Neural cell (in vitro differentiated cells): ENCODE measurements around the gene VWA7. TPM values are rescaled to one million over a fixed set of nuclear protein-coding genes. Genes with fewer than 3 reads are reported as not detected.

Experiments used
- H2AFZ ChIP-seq: fragments of 200-600, 300-800 bp; sonication (generic), shearing (Covaris generic); 2 replicates; pipeline ENCODE4 v1.6.0; 2014; ENCODE audit warnings: low read depth, mild to moderate bottlenecking, antibody characterized with exemption, low read length, moderate library complexity
- H3F3A ChIP-seq: fragments of 200-600 bp; shearing (Covaris generic); 2 replicates; pipeline ENCODE4 v1.6.1; 2016; ENCODE audit warnings: mild to moderate bottlenecking, moderate library complexity, mixed read lengths, antibody characterized with exemption, low read length; ENCODE audit not compliant: insufficient read depth, poor library complexity, severe bottlenecking
- H3K27ac ChIP-seq: fragments of 200-600, 300-800 bp; sonication (generic), shearing (Covaris generic); 2 replicates; pipeline ENCODE4 v1.5.1; 2014; ENCODE audit warnings: mild to moderate bottlenecking, low read length, moderate library complexity
- H3K27me3 ChIP-seq: fragments of 300-800, 200-600 bp; sonication (generic), shearing (Covaris generic); 2 replicates; pipeline ENCODE4 v1.6.0; 2014; ENCODE audit warnings: mild to moderate bottlenecking, low read depth, low read length, moderate library complexity; ENCODE audit not compliant: insufficient read depth
- H3K36me3 ChIP-seq: fragments of 300-800, 200-600 bp; sonication (generic), shearing (Covaris generic); 2 replicates; pipeline ENCODE4 v1.5.1; 2014; ENCODE audit warnings: mild to moderate bottlenecking, antibody characterized with exemption, low read length, moderate library complexity; ENCODE audit not compliant: insufficient read depth
- H3K4me2 ChIP-seq: fragments of 300-800, 200-600 bp; sonication (generic), shearing (Covaris generic); 2 replicates; pipeline ENCODE4 v1.6.0; 2014; ENCODE audit warnings: mild to moderate bottlenecking, low read length
- H3K4me3 ChIP-seq: fragments of 300-800, 200-600 bp; sonication (generic), shearing (Covaris generic); 2 replicates; pipeline ENCODE4 v1.5.1; 2014; ENCODE audit warnings: mild to moderate bottlenecking, low read length, moderate library complexity
- H3K79me2 ChIP-seq: fragments of 200-600 bp; shearing (Covaris generic); replicated peaks from 2 replicates; pipeline ENCODE4 v1.6.0; 2014; ENCODE audit warnings: mild to moderate bottlenecking, low read length, moderate library complexity; ENCODE audit not compliant: insufficient read depth
- H3K9ac ChIP-seq: fragments of 300-800, 200-600 bp; sonication (generic), shearing (Covaris generic); 2 replicates; pipeline ENCODE4 v1.6.1; 2016; ENCODE audit warnings: mild to moderate bottlenecking, low read length, mixed read lengths
- H3K9me2 ChIP-seq: fragments of 200-600 bp; shearing (Covaris generic); 2 replicates; pipeline ENCODE4 v1.6.1; 2016; ENCODE audit warnings: mild to moderate bottlenecking, low read length, mixed read lengths; ENCODE audit not compliant: insufficient read depth
- H3K9me3 ChIP-seq: fragments of 200-600, 300-800 bp; sonication (generic), shearing (Covaris generic); 2 replicates; pipeline ENCODE4 v1.6.1; 2016; ENCODE audit warnings: mild to moderate bottlenecking, mixed run types, low read length, moderate library complexity, mixed read lengths
- H4K20me1 ChIP-seq: fragments of 200-600 bp; shearing (Covaris generic); 2 replicates; pipeline ENCODE4 v1.6.1; 2016; ENCODE audit warnings: mild to moderate bottlenecking, mixed run types; ENCODE audit not compliant: insufficient read depth
- CTCF ChIP-seq: fragments of 450-650 bp; IDR thresholded peaks from 2 replicates; pipeline ENCODE4 v1.5.1; 2014; ENCODE audit warnings: antibody characterized with exemption, mild to moderate bottlenecking, moderate library complexity; ENCODE audit not compliant: poor library complexity, severe bottlenecking
- EP300 ChIP-seq: fragments of 450-650 bp; conservative IDR thresholded peaks from 2 replicates; pipeline ENCODE4 v1.6.1; 2014; ENCODE audit warnings: antibody characterized with exemption, mild to moderate bottlenecking, moderate library complexity; ENCODE audit not compliant: poor library complexity, severe bottlenecking
- EZH2 ChIP-seq: fragments of 200-600, 300-800 bp; shearing (Covaris generic), sonication (generic); IDR thresholded peaks from 2 replicates; pipeline ENCODE4 v1.6.1; 2014; ENCODE audit warnings: antibody characterized with exemption, low read length, borderline replicate concordance, mild to moderate bottlenecking; ENCODE audit not compliant: insufficient read depth, poor library complexity, severe bottlenecking
- MXI1 ChIP-seq: fragments of 450-650 bp; conservative IDR thresholded peaks from 2 replicates; pipeline ENCODE4 v1.6.1; 2014; ENCODE audit warnings: antibody characterized with exemption, mild to moderate bottlenecking; ENCODE audit not compliant: poor library complexity, severe bottlenecking
- POLR2AphosphoS5 ChIP-seq: IDR thresholded peaks from 2 replicates; pipeline ENCODE4 v1.6.1; 2012
- RAD21 ChIP-seq: fragments of 450-650 bp; conservative IDR thresholded peaks from 2 replicates; pipeline ENCODE4 v1.6.1; 2014; ENCODE audit warnings: antibody characterized with exemption, mild to moderate bottlenecking, moderate library complexity
- REST ChIP-seq: IDR thresholded peaks from 2 replicates; pipeline ENCODE4 v1.6.1; 2012; ENCODE audit warnings: borderline replicate concordance
- SMC3 ChIP-seq: fragments of 450-650 bp; conservative IDR thresholded peaks from 2 replicates; pipeline ENCODE4 v1.6.1; 2014; ENCODE audit warnings: antibody characterized with exemption, mild to moderate bottlenecking, moderate library complexity; ENCODE audit not compliant: poor library complexity
- TAF1 ChIP-seq: IDR thresholded peaks from 2 replicates; pipeline ENCODE4 v1.6.1; 2012; ENCODE audit warnings: low read depth
- polyA plus RNA-seq: library from polyadenylated mRNA; depleted of rRNA; stranded (reverse); fragments of >200 nt; gene quantifications from 2 replicates; pipeline ENCODE4 v1.2.3, GENCODE V29; 2014

The VWA7 gene
- polyA plus RNA-seq, 1 donor from 2014 or later: 5.3 TPM

GRCh38 chr6:31750411-31751022 is 26.6 kb downstream of the VWA7 start:
- Histone ChIP-seq H3K4me2 (no peak overlapping the region), H3K79me2 (no peaks in the 10 kb centered on the region), H3K9me2 (no peaks in the 10 kb centered on the region), H3K9ac (no peak overlapping the region), H4K20me1 (no peaks in the 10 kb centered on the region), H3F3A (no peaks in the 10 kb centered on the region), H3K9me3 (no peaks in the 10 kb centered on the region), H3K4me3 (no peak overlapping the region), H3K27me3 (no peaks in the 10 kb centered on the region), H2AFZ (no peak overlapping the region), H3K36me3 (no peaks in the 10 kb centered on the region), H3K27ac (no peak overlapping the region)
- no peak for TF ChIP-seq EP300
- no peak for TF ChIP-seq MXI1
- TF ChIP-seq POLR2AphosphoS5: no peak
- TF ChIP-seq EZH2: no peak
- no peak for TF ChIP-seq REST
- no peak for TF ChIP-seq RAD21
- TF ChIP-seq SMC3: no peak
- TF ChIP-seq TAF1: no peak
- TF ChIP-seq CTCF: no peak

- Histone ChIP-seq H3K27me3 (no peaks in the 10 kb centered on the region), H3K27ac (no peak overlapping the region), H3K79me2 (no peaks in the 10 kb centered on the region), H3F3A (no peaks in the 10 kb centered on the region), H4K20me1 (no peaks in the 10 kb centered on the region), H3K9me3 (no peaks in the 10 kb centered on the region), H3K4me2 (no peak overlapping the region), H3K4me3 (no peak overlapping the region), H2AFZ (no peak overlapping the region), H3K36me3 (no peaks in the 10 kb centered on the region), H3K9me2 (no peaks in the 10 kb centered on the region), H3K9ac (no peak overlapping the region)
- TF ChIP-seq RAD21: no peak
- no peak for TF ChIP-seq EP300
- no peak for TF ChIP-seq TAF1
- TF ChIP-seq POLR2AphosphoS5: no peak
- TF ChIP-seq EZH2: no peak
- TF ChIP-seq REST: no peak
- TF ChIP-seq CTCF: no peak
- no peak for TF ChIP-seq MXI1
- TF ChIP-seq SMC3: no peak
These were observed 27.7 kb downstream of the VWA7 start for GRCh38 chr6:31749301-31750036.
